A673 (cell line): ENCODE data around the gene CARD6. TPM values are rescaled to one million over a fixed set of nuclear protein-coding genes. Genes with fewer than 3 reads are reported as not detected.

Experiments
- BruUV-seq: library from RNA; stranded (reverse); fragments of 400-500 nt; replicated peaks from 2 replicates; lab custom pipeline; 2021; lab: Mats Ljungman, UMichigan
- CTCF ChIA-PET: fragments of 300-600 bp; sonication (Branson Sonifier 250); formaldehyde crosslinking; loops from one replicate; lab custom pipeline; 2022; ENCODE audit warnings: antibody characterized with exemption; lab: Charles Lee
- POLR2A ChIA-PET: fragments of 300-600 bp; sonication (Branson Sonifier 250); formaldehyde crosslinking; loops from one replicate; lab custom pipeline; 2022; ENCODE audit warnings: antibody characterized with exemption; ENCODE audit not compliant: low non-redundant PET; lab: Charles Lee
- DNase-seq: peaks from one replicate; pipeline ENCODE4 v3.0.0-alpha.2; 2015; ENCODE audit warnings: low spot score
- H3K27ac ChIP-seq: fragments of 200-600 bp; sonication (generic); 2 replicates; pipeline ENCODE4 v1.5.1; 2016; ENCODE audit warnings: mixed run types, low read depth, mild to moderate bottlenecking, mixed read lengths, antibody characterized with exemption, low read length; ENCODE audit not compliant: poor library complexity, severe bottlenecking
- H3K27me3 ChIP-seq: fragments of 200-600 bp; sonication (generic); replicated peaks from 2 replicates; pipeline ENCODE4 v1.6.1; 2017; ENCODE audit warnings: mixed run types, low read depth, mild to moderate bottlenecking, mixed read lengths, antibody characterized with exemption, low read length; ENCODE audit not compliant: insufficient read depth, poor library complexity
- H3K36me3 ChIP-seq: fragments of 200-600 bp; sonication (generic); 2 replicates; pipeline ENCODE4 v1.6.1; 2016; ENCODE audit warnings: mixed run types, mild to moderate bottlenecking, mixed read lengths, antibody characterized with exemption, low read length; ENCODE audit not compliant: insufficient read depth, poor library complexity, severe bottlenecking
- H3K4me1 ChIP-seq: fragments of 200-600 bp; sonication (generic); 2 replicates; pipeline ENCODE4 v1.6.1; 2017; ENCODE audit warnings: mixed run types, mild to moderate bottlenecking, mixed read lengths, antibody characterized with exemption, low read length; ENCODE audit not compliant: insufficient read depth, poor library complexity, severe bottlenecking
- H3K4me3 ChIP-seq: fragments of 200-600 bp; sonication (generic); 2 replicates; pipeline ENCODE4 v1.5.1; 2016; ENCODE audit warnings: low read depth, mixed run types, mild to moderate bottlenecking, mixed read lengths, low read length; ENCODE audit not compliant: poor library complexity, severe bottlenecking
- H3K9me3 ChIP-seq: fragments of 200-600 bp; sonication (generic); 2 replicates; pipeline ENCODE4 v1.6.1; 2016; ENCODE audit warnings: mixed run types, low read depth, mild to moderate bottlenecking, mixed read lengths, antibody characterized with exemption, low read length; ENCODE audit not compliant: poor library complexity, severe bottlenecking
- EZH2 ChIP-seq: fragments of 200-600 bp; sonication (generic); IDR thresholded peaks from 2 replicates; pipeline ENCODE4 v1.6.1; 2017; ENCODE audit warnings: borderline replicate concordance, low read depth, mild to moderate bottlenecking, mixed read lengths, antibody characterized with exemption, low read length; ENCODE audit not compliant: poor library complexity, severe bottlenecking
- intact Hi-C: fragments of 100-400 bp; cut with micrococcal nuclease; formaldehyde crosslinking; loops from one replicate; pipeline ENCODE4 v1.10.0; 2022; ENCODE audit not compliant: unreplicated experiment
- total RNA-seq: library from RNA; stranded (reverse); gene quantifications from 2 replicates; pipeline ENCODE4 v1.2.3, GENCODE V29; 2021
- TF ChIP-seq, protein P1 (sequence below): fragments of 300-800, 200-600 bp; sonication (generic); conservative IDR thresholded peaks from 2 replicates; pipeline ENCODE4 v1.5.1; 2017; ENCODE audit warnings: low read depth, mild to moderate bottlenecking, antibody characterized with exemption, low read length, moderate library complexity, mixed read lengths

CARD6 gene
- total RNA-seq, 1 experiment from 2014 or later, result 8.9 TPM

DNA sequence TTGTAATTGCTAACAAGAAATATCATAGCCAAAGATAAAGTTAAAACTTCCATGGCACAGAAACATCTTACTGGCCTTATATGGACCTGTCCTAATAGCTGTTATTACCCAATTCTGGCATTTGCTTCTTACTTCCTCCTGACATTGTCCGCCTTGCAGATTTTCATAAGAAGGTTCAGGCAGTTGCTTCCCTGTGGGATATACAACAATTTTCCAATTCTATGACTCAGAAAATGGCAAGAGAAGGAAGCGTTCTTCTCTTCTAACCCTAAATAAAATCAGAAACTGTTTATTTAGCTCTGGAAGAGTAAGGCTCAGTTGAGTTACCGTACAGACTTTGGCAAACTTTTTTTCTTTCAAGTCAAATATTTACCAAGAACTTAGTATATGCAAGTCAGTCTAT is 44.7 kb upstream of the CARD6 start:
- H3K4me1 ChIP-seq, result peaks cover 26% of the 10 kb centered on the region
- no peaks in the 10 kb centered on the region for H3K9me3 ChIP-seq
- no peaks in the 10 kb centered on the region for H3K27me3 ChIP-seq
- intact Hi-C loops, result no loop called here
- no TSS peak for BruUV-seq
- ChIA-PET CTCF (no interaction called here), POLR2A (no interaction called here)
- TF ChIP-seq, protein P1, sequence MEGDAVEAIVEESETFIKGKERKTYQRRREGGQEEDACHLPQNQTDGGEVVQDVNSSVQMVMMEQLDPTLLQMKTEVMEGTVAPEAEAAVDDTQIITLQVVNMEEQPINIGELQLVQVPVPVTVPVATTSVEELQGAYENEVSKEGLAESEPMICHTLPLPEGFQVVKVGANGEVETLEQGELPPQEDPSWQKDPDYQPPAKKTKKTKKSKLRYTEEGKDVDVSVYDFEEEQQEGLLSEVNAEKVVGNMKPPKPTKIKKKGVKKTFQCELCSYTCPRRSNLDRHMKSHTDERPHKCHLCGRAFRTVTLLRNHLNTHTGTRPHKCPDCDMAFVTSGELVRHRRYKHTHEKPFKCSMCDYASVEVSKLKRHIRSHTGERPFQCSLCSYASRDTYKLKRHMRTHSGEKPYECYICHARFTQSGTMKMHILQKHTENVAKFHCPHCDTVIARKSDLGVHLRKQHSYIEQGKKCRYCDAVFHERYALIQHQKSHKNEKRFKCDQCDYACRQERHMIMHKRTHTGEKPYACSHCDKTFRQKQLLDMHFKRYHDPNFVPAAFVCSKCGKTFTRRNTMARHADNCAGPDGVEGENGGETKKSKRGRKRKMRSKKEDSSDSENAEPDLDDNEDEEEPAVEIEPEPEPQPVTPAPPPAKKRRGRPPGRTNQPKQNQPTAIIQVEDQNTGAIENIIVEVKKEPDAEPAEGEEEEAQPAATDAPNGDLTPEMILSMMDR, result no peak
- TF ChIP-seq EZH2, result no peak
- H3K27ac ChIP-seq, result peak overlapping the region; percentile 96
- H3K4me3 ChIP-seq, result peak overlapping the region; percentile 68
- peak; percentile 32 for DNase-seq
- H3K36me3 ChIP-seq, result peaks cover 6% of the 10 kb centered on the region

DNA sequence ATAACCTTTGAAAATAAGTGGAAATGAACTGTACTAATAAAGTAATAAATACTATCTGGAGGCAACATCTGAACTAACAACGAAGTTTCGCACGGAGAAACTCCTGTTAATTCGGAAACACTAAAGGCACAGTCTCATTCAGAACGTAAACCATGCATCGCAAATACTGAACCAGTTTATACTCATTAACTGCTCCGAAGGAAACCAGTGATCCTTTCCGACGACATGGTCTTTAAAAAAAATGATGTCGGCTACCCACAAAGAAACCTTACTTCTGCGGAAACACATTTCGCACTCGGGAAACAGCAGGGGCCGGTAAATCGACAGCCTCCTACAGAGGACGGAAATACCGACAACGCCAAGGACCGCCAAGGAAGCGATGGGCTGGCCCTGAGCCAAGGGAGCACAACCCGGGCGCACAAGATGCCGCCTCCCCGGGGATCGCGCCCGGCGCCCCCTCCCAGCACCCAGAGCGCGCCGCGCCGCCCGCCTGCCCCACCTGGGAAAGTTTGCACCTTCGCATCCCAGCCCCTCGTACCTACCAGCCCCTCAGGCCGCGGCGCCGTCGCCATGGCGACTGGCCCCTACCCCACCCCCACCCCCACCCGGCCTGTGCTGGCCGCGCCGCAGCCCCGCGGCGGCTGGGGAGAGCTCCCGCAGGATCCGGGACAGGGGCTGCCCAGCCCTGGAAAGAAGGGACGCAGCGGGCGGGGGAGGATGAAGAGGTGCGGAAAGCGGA is 43.7 kb upstream of the CARD6 start:
- TSS peak; percentile 41 for BruUV-seq
- peaks cover 17% of the 10 kb centered on the region for H3K4me1 ChIP-seq
- no peak for TF ChIP-seq EZH2
- TF ChIP-seq, protein P1, result no peak
- POLR2A ChIA-PET, result interaction anchor here (0.5 kb wide), 1 partner anchor 1216 kb away, joined by 3 read pairs; no protein-coding TSS in a partner anchor
- H3K36me3 ChIP-seq, result peaks cover 6% of the 10 kb centered on the region
- peak overlapping the region; percentile 68 for H3K4me3 ChIP-seq
- H3K27ac ChIP-seq, result peak overlapping the region; percentile 96
- CTCF ChIA-PET, result interaction anchor here (1.0 kb wide), 1 partner anchor 42 kb away, joined by 3 read pairs; no protein-coding TSS in a partner anchor
- peak; percentile 96 for DNase-seq
- intact Hi-C loops, result no loop called here
- H3K27me3 ChIP-seq, result no peaks in the 10 kb centered on the region
- no peaks in the 10 kb centered on the region for H3K9me3 ChIP-seq

DNA sequence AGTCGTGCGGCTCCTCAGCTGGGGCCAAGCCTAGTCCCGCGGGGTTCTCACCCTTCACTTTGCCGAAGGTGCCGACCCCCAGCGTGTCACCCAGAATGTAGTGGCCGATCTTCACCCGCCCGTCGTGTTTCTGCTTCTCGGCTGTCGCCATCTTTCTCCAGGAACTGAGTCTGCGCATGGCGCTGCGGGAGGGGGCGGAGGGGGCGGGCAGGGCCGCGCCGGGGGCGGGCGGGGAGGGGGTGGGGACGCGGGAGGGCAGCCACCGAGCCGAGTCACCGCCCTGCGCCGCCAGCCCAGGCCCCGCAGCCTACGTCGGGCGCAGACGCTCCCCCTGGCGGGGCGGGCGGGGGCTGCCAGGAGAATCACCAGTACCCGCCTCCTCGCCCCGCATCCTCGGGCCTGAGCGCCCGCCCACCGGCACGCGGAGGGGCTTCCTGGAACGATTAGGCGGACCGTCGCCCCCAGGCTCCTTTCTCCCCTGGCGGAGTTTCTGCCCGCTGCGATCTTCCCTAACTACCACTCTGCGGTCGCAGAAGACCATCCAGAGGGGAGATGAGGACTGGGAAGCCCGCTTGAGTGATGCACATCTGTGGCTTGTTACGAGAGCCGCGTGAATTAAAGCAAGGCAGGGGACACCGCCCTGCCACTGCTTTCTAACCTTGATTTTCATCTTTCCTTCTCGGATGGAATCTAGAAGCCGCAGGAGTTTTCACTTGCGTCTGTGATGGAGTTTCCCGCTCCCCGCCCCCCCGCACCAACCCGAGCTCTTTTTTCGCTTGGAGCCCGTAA is 43.0 kb upstream of the CARD6 start, which contains the start of gene PRKAA1:
Gene PRKAA1 (minus strand): TSS at position 363 of the 789 bp plus-strand sequence. CDS start 185 bp downstream, at position 178.
- Histone ChIP-seq H3K27me3 (no peaks in the 10 kb centered on the region), H3K27ac (peak within 1 kb of the TSS; percentile 96), H3K36me3 (peaks cover 6% of the 10 kb centered on the region), H3K4me1 (peaks cover 17% of the 10 kb centered on the region), H3K4me3 (peak within 1 kb of the TSS; percentile 68), H3K9me3 (no peaks in the 10 kb centered on the region)
- POLR2A ChIA-PET, result interaction anchor here (0.5 kb wide), 1 partner anchor 1217 kb away, joined by 3 read pairs; no protein-coding TSS in a partner anchor
- TF ChIP-seq EZH2, result no peak
- TF ChIP-seq, protein P1, result peak; percentile 43
- intact Hi-C loops, result no loop called here
- CTCF ChIA-PET, result interaction anchor here (0.6 to 1.0 kb wide), 4 partner anchors 16 to 712 kb away, joined by 3 to 9 read pairs (median 4); partner anchors contain the start of gene PLCXD3
- BruUV-seq, result no TSS peak
- DNase-seq, result peak; percentile 95
